NK-92 (cell line): ENCODE data around the gene GDPD5.

Experiments
- DNase-seq: peaks from one replicate; lab custom pipeline; 2025; ENCODE audit not compliant: unreplicated experiment; lab: John Stamatoyannopoulos, UW

The GDPD5 gene

GRCh38 chr11:75492181-75492820 lies 33.4 kb downstream of the GDPD5 start:
- DNase-seq, result no peak

- DNase-seq, result no peak
These were observed 34.3 kb downstream of the GDPD5 start for GRCh38 chr11:75491465-75491864.

DNA sequence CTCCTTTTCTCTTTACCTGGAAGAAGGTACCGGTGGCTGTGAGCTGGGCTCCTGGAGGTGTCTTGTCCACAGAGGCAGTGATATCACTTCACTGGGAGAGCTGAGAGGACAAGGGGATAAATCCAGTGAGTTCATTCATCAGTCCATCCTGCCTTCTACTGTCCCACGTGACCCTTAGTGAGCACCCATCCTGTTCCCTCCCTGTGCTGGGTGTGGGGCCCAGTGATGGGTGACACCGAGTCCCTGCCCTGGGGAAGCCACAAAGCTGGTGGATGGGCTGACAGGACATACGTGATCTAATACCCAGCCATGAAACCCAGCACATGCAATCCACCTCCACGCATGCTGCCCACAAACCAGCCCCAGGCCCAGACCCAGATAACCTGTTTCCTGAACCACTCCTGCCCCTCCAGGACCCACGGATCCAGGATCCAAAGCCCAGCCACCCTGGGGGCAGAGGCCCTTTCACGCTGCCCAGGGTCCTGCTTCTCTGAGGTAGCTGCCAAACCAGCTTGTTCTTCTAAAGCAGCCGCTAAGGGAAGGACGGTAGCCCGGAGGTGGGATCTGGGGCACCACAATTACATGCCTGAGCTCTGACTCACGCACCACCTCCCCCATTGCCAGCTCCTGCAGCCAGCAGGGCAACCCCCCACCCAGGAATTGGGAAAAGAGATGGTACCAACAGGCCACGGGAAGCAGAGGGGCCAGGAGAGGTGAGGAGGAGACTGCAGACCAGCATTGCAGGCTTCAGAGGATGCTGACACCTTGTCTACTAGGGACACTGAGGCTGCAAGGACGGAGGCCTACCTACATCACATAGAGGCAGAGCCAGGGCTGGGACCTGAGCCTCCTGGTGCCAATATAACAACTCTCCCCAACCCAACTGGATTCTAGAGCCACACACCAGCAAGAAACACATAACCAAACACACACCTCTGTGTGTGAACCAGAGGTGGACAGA lies 35.2 kb downstream of the GDPD5 start:
- no peak for DNase-seq

DNA sequence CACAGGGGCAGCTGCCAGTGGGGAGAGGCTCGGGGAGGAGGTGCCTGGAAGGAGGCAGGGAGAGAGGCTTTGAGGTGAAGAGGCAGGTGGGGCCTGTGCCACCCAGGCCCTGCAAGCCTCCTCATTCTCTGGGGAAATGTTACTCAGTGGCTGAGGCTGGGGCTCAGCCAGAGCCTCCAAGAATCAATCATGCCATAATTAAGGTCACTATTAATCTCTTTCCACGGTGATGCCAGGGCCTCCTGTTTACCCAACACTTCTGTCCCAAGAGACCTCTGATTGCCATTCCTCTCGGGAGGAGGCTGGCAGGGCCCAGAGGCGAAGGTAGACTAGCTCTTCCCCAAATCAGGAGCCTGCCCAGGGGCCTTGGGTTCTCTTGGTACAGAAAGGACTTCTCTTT lies 38.4 kb downstream of the GDPD5 start:
- DNase-seq, result no peak

GRCh38 chr11:75485742-75486141 lies 40.0 kb downstream of the GDPD5 start:
- no peak for DNase-seq

GRCh38 chr11:75482931-75483469 lies 42.7 kb downstream of the GDPD5 start:
- DNase-seq, result no peak

GRCh38 chr11:75481922-75482606 lies 43.7 kb downstream of the GDPD5 start:
- DNase-seq, result no peak

DNA sequence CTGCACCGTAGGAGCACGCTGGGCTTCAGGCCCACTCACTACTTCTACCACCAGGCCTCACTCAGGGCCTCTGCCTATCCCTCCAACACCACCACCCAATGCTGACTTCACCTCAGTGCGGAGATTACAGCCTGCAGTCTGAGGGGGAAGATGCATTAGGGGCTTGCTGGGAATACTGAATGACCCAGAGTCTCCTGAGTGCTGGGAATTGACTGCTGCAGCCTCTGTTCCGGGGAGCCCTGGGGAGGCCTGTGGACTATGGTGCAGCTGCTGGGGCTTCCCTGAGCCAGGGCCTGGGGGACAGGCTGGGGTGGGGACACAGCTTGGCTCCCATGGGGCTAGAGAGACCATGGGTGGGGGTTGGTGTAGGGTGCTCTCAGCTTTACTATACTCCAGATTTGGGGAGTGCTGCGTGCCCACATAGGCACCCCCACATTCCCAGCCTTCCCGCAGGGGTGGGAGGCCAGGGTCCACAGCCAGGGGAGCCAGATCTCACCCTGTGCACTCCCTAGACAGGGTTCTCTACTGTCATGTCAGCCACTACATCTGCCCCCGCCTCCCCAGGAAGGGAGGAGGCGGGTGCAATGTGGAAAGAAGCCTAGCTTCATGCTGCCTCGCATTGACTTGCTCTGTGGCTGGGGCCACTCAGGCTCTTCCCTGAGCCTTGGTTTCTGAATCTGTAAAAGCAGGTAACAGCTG lies 44.4 kb downstream of the GDPD5 start:
- no peak for DNase-seq

- DNase-seq, result no peak
These were observed 45.3 kb downstream of the GDPD5 start for GRCh38 chr11:75480185-75481175.

- no peak for DNase-seq
These were observed 46.1 kb downstream of the GDPD5 start for GRCh38 chr11:75479597-75480145.

DNA sequence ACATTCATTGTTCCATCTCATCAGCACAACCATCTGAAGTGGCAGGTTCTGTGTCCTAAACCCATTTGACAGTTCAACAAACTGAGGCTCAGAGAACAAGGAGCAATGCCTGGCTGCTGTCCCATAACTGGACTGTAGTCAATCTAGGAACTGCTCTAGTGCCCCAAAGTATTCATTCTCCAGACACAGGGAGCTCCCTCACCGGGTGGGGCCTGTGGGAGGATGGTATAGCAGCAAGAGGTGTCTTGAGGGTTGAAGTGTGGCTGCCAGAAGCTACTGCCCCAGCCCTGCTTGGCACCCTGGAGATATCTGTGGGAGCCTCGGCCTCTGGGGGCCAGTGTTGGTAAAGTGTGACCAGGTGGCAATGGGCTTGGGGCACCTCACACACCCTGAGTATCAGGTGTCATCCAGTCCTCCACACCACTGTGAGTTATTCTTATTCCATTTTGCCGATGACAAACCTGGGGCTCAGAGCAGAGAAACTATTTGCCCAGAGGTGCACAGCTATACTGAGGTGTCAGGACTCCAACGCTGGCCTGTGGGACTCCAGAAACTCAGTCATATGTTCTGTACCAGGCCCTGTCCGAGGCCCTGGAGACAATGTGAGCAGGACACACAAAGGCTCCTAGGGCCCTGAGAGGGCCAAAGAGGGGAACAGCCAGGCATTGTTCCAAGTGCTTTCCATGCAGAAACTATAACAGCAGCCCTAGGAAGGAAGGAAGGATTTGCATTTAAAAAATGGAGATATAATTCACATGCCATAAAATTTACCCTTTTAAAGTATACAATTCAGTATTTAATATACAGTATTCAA lies 46.8 kb downstream of the GDPD5 start:
- DNase-seq, result no peak

GRCh38 chr11:75477614-75477935 lies 48.2 kb downstream of the GDPD5 start:
- DNase-seq, result no peak

DNA sequence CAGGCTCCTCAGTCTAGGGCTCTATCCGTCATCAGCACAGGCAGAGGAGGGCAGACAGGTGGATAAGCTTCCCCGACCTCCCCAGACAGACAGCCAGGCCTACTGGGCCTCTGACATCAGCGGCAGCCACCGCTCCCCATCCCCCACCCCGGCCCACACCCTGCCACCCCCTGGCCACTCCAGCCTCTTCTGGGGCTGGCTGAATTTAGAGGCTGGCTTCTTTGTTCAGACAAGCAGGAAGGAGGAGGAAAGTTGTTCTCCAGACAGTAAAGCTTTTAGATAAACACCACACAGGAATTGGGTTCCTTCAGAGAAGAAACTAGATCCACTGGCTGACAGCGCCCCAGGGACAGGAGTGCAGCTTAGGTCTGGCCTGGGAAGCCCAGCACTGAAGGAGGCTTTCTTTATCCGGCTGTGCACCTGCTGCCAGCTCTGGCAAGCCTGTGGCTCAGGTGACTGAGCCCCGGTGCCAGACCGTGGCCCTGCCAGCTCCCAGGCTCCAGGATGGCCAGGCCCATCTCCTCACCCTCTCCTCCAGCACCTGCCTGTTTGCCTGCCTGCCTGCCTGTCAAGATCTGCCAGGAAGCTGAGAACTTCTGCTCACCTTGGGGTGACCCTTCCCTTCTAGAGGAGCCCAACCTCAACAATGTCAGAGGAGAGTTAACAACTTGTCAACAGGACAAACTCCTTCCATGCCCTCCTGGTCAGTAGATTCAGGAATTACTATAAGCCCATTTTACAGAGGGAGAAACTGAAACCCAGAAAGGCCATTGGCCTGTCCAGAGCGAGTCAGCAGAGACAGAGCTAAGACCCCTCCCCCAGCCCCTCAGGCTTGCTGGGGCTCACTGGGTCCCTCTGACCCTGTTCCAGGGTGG lies 48.8 kb downstream of the GDPD5 start:
- DNase-seq, result no peak

DNA sequence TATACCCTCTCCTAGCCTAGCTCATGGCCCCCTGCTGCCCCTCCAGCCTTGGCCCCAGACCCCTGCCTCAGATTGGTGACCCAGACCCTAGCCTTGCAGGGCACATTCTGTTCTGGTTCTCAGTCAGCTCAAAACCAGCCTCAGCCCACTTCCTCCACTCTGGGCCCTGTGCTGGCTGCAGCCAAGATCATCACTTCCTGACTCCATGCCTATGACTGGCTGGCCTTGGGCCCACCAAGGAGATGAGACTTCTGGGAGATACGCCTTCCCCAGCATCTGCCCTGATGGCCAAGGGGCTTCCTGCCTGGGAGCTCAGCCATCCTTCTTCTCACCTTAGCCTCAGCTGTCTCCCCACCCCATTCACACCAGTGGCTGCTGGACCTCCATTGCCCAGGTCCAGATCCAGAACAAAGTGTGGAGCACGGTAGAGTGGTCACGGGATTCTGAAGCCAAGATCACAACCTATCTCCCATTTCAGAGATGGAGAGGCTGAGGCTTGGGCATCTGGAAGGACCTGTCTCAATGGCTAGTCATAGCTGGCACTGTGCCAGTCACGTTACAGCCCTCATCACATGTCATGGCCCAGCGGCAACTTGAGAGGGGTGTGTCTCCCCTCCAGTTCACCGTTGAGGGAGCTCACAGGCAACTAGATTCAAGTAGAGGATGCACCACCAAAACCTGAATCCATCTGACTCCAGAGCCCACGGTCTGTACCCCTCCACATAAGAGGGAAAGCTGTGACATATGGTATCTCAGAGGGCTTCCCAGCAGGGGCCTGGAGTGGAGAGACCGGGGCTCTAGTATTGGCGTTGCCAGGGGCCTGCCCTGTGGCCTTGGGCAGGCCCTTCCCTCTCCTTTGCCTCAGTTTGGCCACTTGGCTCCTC lies 49.7 kb downstream of the GDPD5 start:
- DNase-seq, result no peak

GRCh38 chr11:75474878-75475766 lies 50.6 kb downstream of the GDPD5 start:
- DNase-seq, result no peak

GRCh38 chr11:75474240-75474639 lies 51.5 kb downstream of the GDPD5 start:
- DNase-seq, result no peak
